GM06990 (cell line): ENCODE results near the gene CDCA7L.

Experiments
- DNase-seq: peaks from one replicate; pipeline ENCODE4 v3.0.0-alpha.2; 2011; ENCODE audit not compliant: insufficient read length; ENCODE audit errors: extremely low read depth
- H3K27me3 ChIP-seq: replicated peaks from 2 replicates; pipeline ENCODE4 v1.6.0; 2011; ENCODE audit warnings: low read length; ENCODE audit not compliant: control insufficient read depth, insufficient read depth
- H3K36me3 ChIP-seq: 2 replicates; pipeline ENCODE4 v1.5.1; 2011; ENCODE audit warnings: low read length; ENCODE audit not compliant: control insufficient read depth, insufficient read depth
- H3K4me3 ChIP-seq: replicated peaks from 2 replicates; pipeline ENCODE4 v1.5.1; 2011; ENCODE audit warnings: low read depth, mild to moderate bottlenecking, control low read depth, low read length
- CTCF ChIP-seq: IDR thresholded peaks from 2 replicates; pipeline ENCODE4 v1.5.1; 2011; ENCODE audit warnings: low read length, control low read depth, mild to moderate bottlenecking, inconsistent platforms; ENCODE audit not compliant: insufficient read depth, poor library complexity, severe bottlenecking

CDCA7L gene

GRCh38 chr7:21945454-21946221 is at the start of gene CDCA7L:
Gene CDCA7L (minus strand): TSS chr7:21945899. CDS start chr7:21945804, 95 bp downstream.
- DNase-seq: peak; percentile 92
- Histone ChIP-seq H3K27me3 (no peaks in the 10 kb centered on the region), H3K4me3 (peak within 1 kb of the TSS; percentile 73), H3K36me3 (no peaks in the 10 kb centered on the region)
- TF ChIP-seq CTCF: peak; percentile 19

- Histone ChIP-seq H3K36me3 (no peaks in the 10 kb centered on the region), H3K27me3 (no peaks in the 10 kb centered on the region), H3K4me3 (no peak overlapping the region)
- TF ChIP-seq CTCF: no peak
- no peak for DNase-seq
These were observed 40.4 kb upstream of the CDCA7L start for GRCh38 chr7:21986096-21986495.

GRCh38 chr7:21984042-21984441 is 38.3 kb upstream of the CDCA7L start:
- H3K36me3 ChIP-seq: no peaks in the 10 kb centered on the region
- no peak for TF ChIP-seq CTCF
- DNase-seq: no peak
- H3K27me3 ChIP-seq: no peaks in the 10 kb centered on the region
- H3K4me3 ChIP-seq: no peak overlapping the region

GRCh38 chr7:21983056-21983455 is 37.4 kb upstream of the CDCA7L start:
- no peak for DNase-seq
- TF ChIP-seq CTCF: no peak
- Histone ChIP-seq H3K4me3 (no peak overlapping the region), H3K27me3 (no peaks in the 10 kb centered on the region), H3K36me3 (no peaks in the 10 kb centered on the region)

GRCh38 chr7:21981524-21981923 is 35.8 kb upstream of the CDCA7L start:
- TF ChIP-seq CTCF: peak; percentile 37
- DNase-seq: no peak
- no peaks in the 10 kb centered on the region for H3K27me3 ChIP-seq
- no peak overlapping the region for H3K4me3 ChIP-seq
- H3K36me3 ChIP-seq: no peaks in the 10 kb centered on the region
